Central memory CD8-positive, alpha-beta T cell (primary cell): Measurements from ENCODE around the gene FHAD1.
"Not testable (repeated sequence)": the region's sequence is repeated elsewhere in the genome, so short reads cannot be mapped to it uniquely, and the experiment has no call there.

Source experiments
- ATAC-seq: fragments of 150-1000 bp; cut with Tn5 transposase; replicated peaks from 2 replicates; pipeline ENCODE4 v1.10.0; 2022; ENCODE audit warnings: mild to moderate bottlenecking, moderate FRiP score, moderate number of reproducible peaks; ENCODE audit not compliant: poor library complexity, severe bottlenecking; ENCODE audit errors: extremely low read depth
- DNase-seq, 2 donors: peaks; one replicate each; pipeline ENCODE4 v3.0.0; 2021; ENCODE audit warnings: low spot score in 2 of 2
- H3K27ac Mint-ChIP-seq: one replicate; pipeline ENCODE4 v1.8.0; 2022; ENCODE audit warnings: low read depth, mild to moderate bottlenecking, moderate library complexity, mixed read lengths
- H3K27me3 Mint-ChIP-seq: one replicate; pipeline ENCODE4 v1.8.0; 2022; ENCODE audit warnings: mixed read lengths
- H3K36me3 Mint-ChIP-seq: one replicate; pipeline ENCODE4 v1.8.0; 2022; ENCODE audit warnings: mild to moderate bottlenecking, moderate library complexity, mixed read lengths; ENCODE audit not compliant: insufficient read depth
- H3K4me1 Mint-ChIP-seq: one replicate; pipeline ENCODE4 v1.8.0; 2022; ENCODE audit warnings: mixed read lengths
- H3K4me3 Mint-ChIP-seq: one replicate; pipeline ENCODE4 v1.8.0; 2022; ENCODE audit warnings: mild to moderate bottlenecking, moderate library complexity, mixed read lengths
- H3K9me3 Mint-ChIP-seq: one replicate; pipeline ENCODE4 v1.8.0; 2022; ENCODE audit warnings: mixed read lengths

The FHAD1 gene

DNA sequence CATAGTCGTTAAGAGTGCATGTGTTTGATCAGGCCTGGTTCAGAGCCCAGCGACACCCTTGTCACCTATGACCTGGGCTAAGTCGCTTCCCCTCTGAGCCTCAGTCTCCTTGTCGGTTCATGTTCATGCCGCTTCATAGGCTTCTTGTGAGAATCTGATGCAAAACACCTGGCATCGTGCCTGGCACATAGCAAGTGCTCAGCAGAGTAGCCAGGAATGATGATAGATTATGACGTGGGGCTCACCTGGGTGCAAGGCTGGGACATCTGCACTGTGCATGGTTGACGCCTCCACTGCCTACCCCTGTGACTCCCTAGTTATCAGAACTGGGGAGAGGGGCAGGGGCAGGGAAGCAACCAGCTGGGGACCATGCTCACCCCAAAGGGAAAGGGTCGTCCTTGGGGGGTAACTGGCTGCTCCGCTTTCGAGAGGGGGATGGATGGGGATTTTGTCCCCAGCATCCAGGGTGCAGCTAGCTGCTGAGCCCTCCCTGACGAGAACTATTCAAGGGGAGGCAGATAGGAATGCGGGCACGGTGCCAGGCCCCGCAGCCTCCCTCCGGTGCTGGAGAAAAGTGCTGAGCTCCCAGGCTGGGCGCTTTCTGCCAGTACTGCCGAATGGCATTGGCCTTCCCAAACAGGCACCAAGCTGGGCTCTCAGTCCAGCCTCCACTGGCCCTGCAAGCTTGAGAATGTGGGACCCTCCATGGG is 171.9 kb downstream of the FHAD1 start:
- Mint-ChIP-seq H3K27me3 (no peaks in the 10 kb centered on the region), H3K36me3 (peaks cover 48% of the 10 kb centered on the region), H3K4me1 (peaks cover 69% of the 10 kb centered on the region), H3K9me3 (no peaks in the 10 kb centered on the region), H3K4me3 (peak overlapping the region; percentile 52), H3K27ac (peak overlapping the region; percentile 22)
- DNase-seq (no peak), ATAC-seq (no peak)

GRCh38 chr1:15420853-15421465 is 173.9 kb downstream of the FHAD1 start:
- Mint-ChIP-seq H3K4me1 (peaks cover 60% of the 10 kb centered on the region), H3K4me3 (peak overlapping the region; percentile 25), H3K9me3 (no peaks in the 10 kb centered on the region), H3K27ac (peak overlapping the region; percentile 79), H3K36me3 (peaks cover 46% of the 10 kb centered on the region), H3K27me3 (no peaks in the 10 kb centered on the region)
- ATAC-seq (no peak), DNase-seq (no peak)

- H3K27me3 Mint-ChIP-seq: no peaks in the 10 kb centered on the region
- DNase-seq (no peak), ATAC-seq (no peak)
- peaks cover 49% of the 10 kb centered on the region for H3K36me3 Mint-ChIP-seq
- no peak overlapping the region for H3K4me3 Mint-ChIP-seq
- peaks cover 54% of the 10 kb centered on the region for H3K4me1 Mint-ChIP-seq
- H3K9me3 Mint-ChIP-seq: no peaks in the 10 kb centered on the region
- peak overlapping the region; percentile 74 for H3K27ac Mint-ChIP-seq
These were observed 175.8 kb downstream of the FHAD1 start for GRCh38 chr1:15422871-15423270.

GRCh38 chr1:15423355-15424077 is 176.5 kb downstream of the FHAD1 start:
- Mint-ChIP-seq H3K4me3 (peak overlapping the region; percentile 6), H3K36me3 (peaks cover 53% of the 10 kb centered on the region), H3K9me3 (no peaks in the 10 kb centered on the region), H3K27ac (peak overlapping the region; percentile 74), H3K27me3 (no peaks in the 10 kb centered on the region), H3K4me1 (peaks cover 53% of the 10 kb centered on the region)
- DNase-seq (no peak), ATAC-seq (no peak)

DNA sequence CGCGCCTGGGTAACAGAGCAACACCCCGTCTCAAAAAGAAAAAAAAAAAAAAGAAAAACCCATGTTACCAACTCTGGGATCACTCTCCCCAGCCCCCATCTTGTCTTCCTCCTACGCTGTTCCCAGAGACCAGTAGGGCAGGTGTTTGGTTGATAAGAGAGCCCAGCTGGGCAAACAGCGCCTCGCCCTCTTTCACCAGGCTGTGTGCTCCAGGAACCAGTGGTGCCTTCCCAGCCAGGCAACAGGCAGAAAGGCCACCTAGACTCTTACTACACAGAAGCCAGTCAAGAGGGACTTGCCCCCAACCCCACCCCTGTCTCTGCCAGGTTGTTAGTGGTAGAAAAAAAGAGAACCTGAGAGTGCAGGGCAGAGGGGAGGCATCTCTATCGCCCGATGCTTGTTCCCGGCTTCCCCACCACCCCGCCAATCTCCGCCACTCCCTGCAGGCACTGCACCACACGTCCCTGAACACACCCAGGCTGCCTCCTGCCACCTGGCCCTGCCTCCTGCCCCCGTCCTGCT is 177.2 kb downstream of the FHAD1 start:
- peaks cover 48% of the 10 kb centered on the region for H3K4me1 Mint-ChIP-seq
- H3K36me3 Mint-ChIP-seq: peaks cover 54% of the 10 kb centered on the region
- no peak for DNase-seq
- no peak for ATAC-seq
- H3K4me3 Mint-ChIP-seq: peak overlapping the region; percentile 6
- no peaks in the 10 kb centered on the region for H3K27me3 Mint-ChIP-seq
- no peaks in the 10 kb centered on the region for H3K9me3 Mint-ChIP-seq
- H3K27ac Mint-ChIP-seq: peak overlapping the region; percentile 27

GRCh38 chr1:15424981-15425380 is 178.0 kb downstream of the FHAD1 start:
- H3K4me3 Mint-ChIP-seq: no peak overlapping the region
- peaks cover 62% of the 10 kb centered on the region for H3K36me3 Mint-ChIP-seq
- peak overlapping the region; percentile 27 for H3K27ac Mint-ChIP-seq
- H3K27me3 Mint-ChIP-seq: no peaks in the 10 kb centered on the region
- DNase-seq (no peak), ATAC-seq (no peak)
- H3K9me3 Mint-ChIP-seq: no peaks in the 10 kb centered on the region
- H3K4me1 Mint-ChIP-seq: peaks cover 44% of the 10 kb centered on the region

DNA sequence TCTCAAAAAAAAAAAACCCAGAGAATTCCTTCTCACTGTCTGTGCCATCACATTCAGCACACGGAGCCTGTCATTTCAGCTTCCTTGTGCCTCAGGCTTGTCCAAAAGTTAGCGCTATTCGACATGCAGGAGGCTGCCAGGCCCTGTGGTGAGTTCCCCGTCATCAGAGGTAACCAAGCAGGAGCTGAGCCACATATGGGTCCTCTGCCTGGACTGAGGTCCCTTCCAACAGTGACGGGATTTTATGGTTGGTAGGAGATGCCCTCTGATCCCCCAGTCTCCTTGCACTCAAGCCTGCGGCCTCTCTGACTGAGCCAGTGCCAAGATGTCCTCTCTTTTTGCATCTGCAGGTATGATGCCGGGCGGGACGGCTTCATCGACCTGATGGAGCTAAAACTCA is 178.5 kb downstream of the FHAD1 start:
- no peaks in the 10 kb centered on the region for H3K27me3 Mint-ChIP-seq
- DNase-seq (no peak), ATAC-seq (no peak)
- peaks cover 43% of the 10 kb centered on the region for H3K4me1 Mint-ChIP-seq
- no peaks in the 10 kb centered on the region for H3K9me3 Mint-ChIP-seq
- peak overlapping the region; percentile 90 for H3K27ac Mint-ChIP-seq
- no peak overlapping the region for H3K4me3 Mint-ChIP-seq
- peaks cover 63% of the 10 kb centered on the region for H3K36me3 Mint-ChIP-seq

DNA sequence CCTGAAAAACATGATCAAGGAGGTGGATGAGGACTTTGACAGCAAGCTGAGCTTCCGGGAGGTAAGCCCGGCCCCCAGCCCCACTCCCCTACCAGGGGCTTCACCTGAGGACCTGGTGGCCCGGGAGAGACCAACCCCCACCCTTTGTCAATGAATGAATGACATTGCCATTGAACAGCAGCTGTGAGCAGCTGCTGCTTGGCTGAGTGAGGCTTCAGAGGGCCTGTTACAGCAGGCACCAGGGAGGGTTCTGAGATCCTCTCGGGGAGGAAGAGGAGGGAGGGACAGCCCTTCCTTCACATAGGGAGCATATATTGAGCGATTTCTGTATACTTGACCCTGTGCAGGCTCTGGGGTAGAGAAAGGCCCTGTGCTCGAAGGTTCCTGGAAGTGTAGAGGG is 178.9 kb downstream of the FHAD1 start:
- Mint-ChIP-seq H3K27ac (peak overlapping the region; percentile 90), H3K36me3 (peaks cover 63% of the 10 kb centered on the region), H3K4me3 (peak overlapping the region; percentile 14), H3K9me3 (no peaks in the 10 kb centered on the region), H3K27me3 (no peaks in the 10 kb centered on the region), H3K4me1 (peaks cover 40% of the 10 kb centered on the region)
- ATAC-seq (no peak), DNase-seq (no peak)

DNA sequence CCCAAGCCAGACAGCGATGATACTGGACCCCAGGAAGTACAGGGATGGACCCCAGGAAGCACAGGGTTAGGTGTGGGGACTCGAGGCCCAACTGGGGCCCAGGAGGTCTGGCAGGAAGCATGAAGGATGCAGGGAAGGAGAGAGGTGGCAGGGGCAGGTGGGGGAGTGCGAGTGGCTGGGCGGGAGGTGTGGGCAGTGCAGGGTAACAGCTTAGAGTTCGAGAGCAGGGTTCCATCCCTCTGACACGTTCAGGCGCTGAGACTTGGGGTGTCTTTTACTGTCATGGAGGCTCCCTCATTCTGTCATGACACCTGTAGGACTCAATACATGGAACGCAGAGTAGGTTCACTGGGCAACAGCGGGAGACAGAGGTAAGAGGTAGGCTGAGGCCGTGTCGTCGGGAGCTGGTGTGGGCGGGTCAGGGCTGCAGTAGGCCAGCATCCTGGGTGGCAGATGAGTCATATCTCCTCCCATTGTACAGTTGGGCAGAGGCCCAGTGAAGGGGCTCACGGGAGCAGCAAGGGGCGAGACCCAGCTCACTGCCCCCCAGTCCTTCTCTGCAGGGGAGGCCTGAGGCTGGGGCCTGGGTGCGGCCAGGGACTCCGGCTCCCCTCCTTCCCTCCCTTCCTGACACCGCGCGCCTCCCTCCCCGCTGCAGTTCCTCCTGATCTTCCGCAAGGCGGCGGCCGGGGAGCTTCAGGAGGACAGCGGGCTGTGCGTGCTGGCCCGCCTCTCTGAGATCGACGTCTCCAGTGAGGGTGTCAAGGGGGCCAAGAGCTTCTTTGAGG is 179.7 kb downstream of the FHAD1 start:
- peak overlapping the region; percentile 90 for H3K27ac Mint-ChIP-seq
- peak overlapping the region; percentile 14 for H3K4me3 Mint-ChIP-seq
- no peak for ATAC-seq
- H3K36me3 Mint-ChIP-seq: peaks cover 65% of the 10 kb centered on the region
- DNase-seq: no peak
- no peaks in the 10 kb centered on the region for H3K27me3 Mint-ChIP-seq
- no peaks in the 10 kb centered on the region for H3K9me3 Mint-ChIP-seq
- H3K4me1 Mint-ChIP-seq: peaks cover 33% of the 10 kb centered on the region

DNA sequence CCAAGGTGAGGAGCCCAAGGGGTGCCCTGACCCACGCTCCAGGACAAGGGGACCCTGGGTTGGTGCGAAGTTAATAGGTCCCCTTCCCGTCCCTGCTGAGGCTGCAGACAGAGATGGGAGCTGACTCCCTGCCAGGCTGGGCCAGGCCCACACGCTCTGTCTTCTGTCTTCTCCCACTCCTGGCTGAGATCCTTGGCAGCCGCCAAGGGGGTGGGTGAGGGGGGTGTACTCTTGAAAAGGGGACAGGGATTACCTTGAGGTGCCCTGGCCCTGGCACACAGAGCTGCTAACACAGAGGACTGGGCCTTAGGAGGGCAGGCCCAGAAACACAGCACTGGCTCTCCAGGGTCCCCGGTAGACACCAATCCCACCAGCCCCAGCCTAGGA is 180.2 kb downstream of the FHAD1 start:
- Mint-ChIP-seq H3K36me3 (peaks cover 70% of the 10 kb centered on the region), H3K9me3 (no peaks in the 10 kb centered on the region), H3K4me1 (peaks cover 31% of the 10 kb centered on the region), H3K4me3 (no peak overlapping the region), H3K27me3 (no peaks in the 10 kb centered on the region), H3K27ac (peak overlapping the region; percentile 90)
- DNase-seq (no peak), ATAC-seq (no peak)

DNA sequence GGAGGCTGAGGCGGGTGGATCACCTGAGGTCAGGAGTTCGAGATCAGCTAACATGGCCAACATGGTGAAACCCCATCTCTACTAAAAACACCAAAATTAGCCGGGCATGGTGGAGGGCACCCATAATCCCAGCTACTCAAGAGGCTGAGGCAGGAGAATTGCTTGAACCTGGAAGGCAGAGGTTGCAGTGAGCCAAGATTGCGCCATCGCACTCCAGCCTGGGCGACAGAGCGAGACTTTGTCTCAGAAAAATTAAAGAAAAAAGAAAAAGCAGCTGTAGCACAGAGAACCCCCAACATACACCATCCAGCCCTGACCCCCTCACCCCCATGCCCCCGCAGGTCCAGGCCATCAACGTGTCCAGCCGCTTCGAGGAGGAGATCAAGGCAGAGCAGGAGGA is 181.2 kb downstream of the FHAD1 start:
- H3K4me3 Mint-ChIP-seq, H3K9me3 Mint-ChIP-seq, DNase-seq, H3K27me3 Mint-ChIP-seq, ATAC-seq: not testable (repeated sequence)
- Mint-ChIP-seq H3K4me1 (peaks cover 30% of the 10 kb centered on the region), H3K27ac (peak overlapping the region; percentile 90), H3K36me3 (peaks cover 75% of the 10 kb centered on the region)

DNA sequence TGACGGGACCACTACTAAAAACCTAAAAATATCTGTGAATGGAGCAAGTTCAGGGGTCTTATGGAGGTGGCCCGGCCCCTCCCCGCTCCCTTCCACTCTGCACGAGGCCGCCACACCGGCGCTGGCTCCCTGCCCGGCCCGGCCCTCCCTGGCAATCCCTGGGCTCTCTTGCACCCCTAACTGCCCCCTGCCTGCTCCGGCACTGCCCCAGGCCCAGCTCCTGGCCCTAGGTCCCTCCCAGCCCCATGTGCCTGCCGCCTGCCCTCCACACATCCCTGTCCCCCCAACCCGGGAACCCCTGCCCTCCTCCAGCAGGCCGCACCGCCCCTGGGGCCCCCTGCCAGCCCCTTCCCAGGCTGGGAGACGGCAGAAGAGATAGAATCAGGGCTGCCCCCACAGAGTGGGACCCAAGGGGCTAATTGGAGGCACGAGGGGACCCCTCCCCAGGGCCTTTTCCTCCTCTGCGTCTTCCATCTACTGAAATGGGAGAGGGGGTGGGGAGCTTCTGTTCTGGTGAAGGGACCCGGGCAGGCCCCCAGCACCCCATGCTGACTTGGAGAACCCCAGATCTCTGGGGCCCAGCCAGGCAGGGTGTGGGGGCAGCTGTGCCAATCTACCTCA is 181.9 kb downstream of the FHAD1 start:
- ATAC-seq (no peak), DNase-seq (no peak)
- Mint-ChIP-seq H3K27ac (peak overlapping the region; percentile 90), H3K9me3 (no peaks in the 10 kb centered on the region), H3K27me3 (no peaks in the 10 kb centered on the region), H3K36me3 (peaks cover 73% of the 10 kb centered on the region), H3K4me1 (peaks cover 23% of the 10 kb centered on the region), H3K4me3 (no peak overlapping the region)
